ENCODE measurements around the gene CYTH1. TPM values are rescaled to one million over a fixed set of nuclear protein-coding genes. Genes with fewer than 3 reads are reported as not detected.

Gene CYTH1
- total RNA-seq, 1 experiment from 2014 or later, result 34.3 TPM

DNA sequence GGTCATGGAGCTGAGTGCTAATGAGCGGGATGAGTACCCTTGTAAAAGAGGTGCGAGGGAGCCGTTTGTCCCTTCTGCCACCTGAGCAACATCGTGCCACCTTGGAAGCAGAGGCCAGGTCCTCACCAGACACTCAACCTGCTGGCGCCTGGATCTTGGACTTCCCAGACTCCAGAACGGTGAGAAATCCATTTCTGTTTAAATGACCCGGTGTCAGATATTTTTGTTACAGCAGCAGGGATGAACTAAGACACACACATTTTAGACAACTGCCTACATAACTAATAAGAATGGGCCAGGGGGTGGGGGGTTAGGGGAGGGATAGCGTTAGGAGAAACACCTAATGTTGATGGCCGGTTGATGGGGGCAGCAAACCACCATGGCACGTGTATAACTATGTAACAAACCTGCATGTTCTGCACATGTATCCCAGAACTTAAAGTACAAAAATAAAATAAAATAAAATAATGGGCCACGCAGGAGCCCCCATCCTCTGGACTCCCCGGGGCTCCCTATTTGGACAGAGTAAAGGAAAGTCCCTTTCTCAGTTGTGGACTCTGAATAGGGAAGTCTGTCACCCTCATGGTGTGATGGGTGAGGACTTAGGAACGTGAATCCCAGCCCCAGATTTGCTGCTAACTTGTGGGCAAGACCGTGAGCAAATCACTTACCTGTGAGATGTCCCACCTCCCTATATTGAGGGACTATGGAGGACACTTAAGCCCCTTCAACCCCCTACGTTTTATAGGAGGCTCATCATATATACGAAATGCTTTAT lies 144.2 kb downstream of the CYTH1 start:
- ChIA-PET POLR2A (no interaction called here), CTCF (no interaction called here), RAD21 (ENCODE audit: low non-redundant PET in 1 of 2, low total read pairs in 2 of 2, uncharacterized antibody in 2 of 2, unreplicated experiment in 2 of 2) (no interaction called here)
- no peaks in the 10 kb centered on the region for H4K20me1 ChIP-seq (ENCODE audit: insufficient read depth)
- H3K27ac ChIP-seq (ENCODE audit: low read depth, low read length), result no peak overlapping the region
- H3K27me3 ChIP-seq (ENCODE audit: insufficient read depth, low read length), result no peaks in the 10 kb centered on the region
- H3K9ac ChIP-seq (ENCODE audit: low read length), result no peak overlapping the region
- ATAC-seq (no peak), DNase-seq (ENCODE audit: low read depth, low spot score) (no peak)
- no peak overlapping the region for H3K4me2 ChIP-seq (ENCODE audit: low read length)
- BruUV-seq (replicated peaks), result no TSS peak
- no peak overlapping the region for H2AFZ ChIP-seq (ENCODE audit: low read depth, low read length, poor library complexity, severe bottlenecking)
- intact Hi-C loops (cut with micrococcal nuclease), result no loop called here
- H3K4me1 ChIP-seq (ENCODE audit: control insufficient read depth in 1 of 2, insufficient read depth in 2 of 2, low read length in 2 of 2), result peaks cover 0 to 5% of the 10 kb centered on the region in 2 experiments; a peak in 2 of 4 replicates
- H3K79me2 ChIP-seq (ENCODE audit: insufficient read depth, low read length), result no peaks in the 10 kb centered on the region
- H3K4me3 ChIP-seq (replicated peaks in 1 of 2; ENCODE audit: low read depth in 1 of 2, low read length in 2 of 2), result no peak overlapping the region
- H3K9me2 ChIP-seq (ENCODE audit: insufficient read depth), result no peaks in the 10 kb centered on the region
- no peaks in the 10 kb centered on the region for H3K9me3 ChIP-seq (ENCODE audit: control insufficient read depth in 1 of 2, insufficient read depth in 1 of 2, low read depth in 1 of 2, low read length in 2 of 2)
- TF ChIP-seq, protein P1, sequence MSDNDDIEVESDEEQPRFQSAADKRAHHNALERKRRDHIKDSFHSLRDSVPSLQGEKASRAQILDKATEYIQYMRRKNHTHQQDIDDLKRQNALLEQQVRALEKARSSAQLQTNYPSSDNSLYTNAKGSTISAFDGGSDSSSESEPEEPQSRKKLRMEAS (IDR thresholded peaks at IDR 0.05), result no peak
- TF ChIP-seq CBX3 (IDR thresholded peaks at IDR 0.05; ENCODE audit: low read depth) (no peak), SP1 (IDR thresholded peaks at IDR 0.05; ENCODE audit: low read depth) (no peak), ZFX (IDR thresholded peaks at IDR 0.05) (no peak), ELF1 (IDR thresholded peaks at IDR 0.05; ENCODE audit: borderline replicate concordance, low read depth) (no peak), YY1 (IDR thresholded peaks at IDR 0.05; ENCODE audit: extremely low read depth, insufficient replicate concordance, low read depth, low read length) (no peak), JUND (IDR thresholded peaks at IDR 0.05) (no peak), EGR1 (IDR thresholded peaks at IDR 0.05; ENCODE audit: low read depth) (no peak), TCF7L2 (IDR thresholded peaks at IDR 0.05; ENCODE audit: borderline replicate concordance, extremely low read depth, insufficient read depth, insufficient read length) (no peak), EZH2 (IDR thresholded peaks at IDR 0.05) (no peak), FOSL1 (IDR thresholded peaks at IDR 0.05; ENCODE audit: low read depth) (no peak)
- TF ChIP-seq, protein P2, sequence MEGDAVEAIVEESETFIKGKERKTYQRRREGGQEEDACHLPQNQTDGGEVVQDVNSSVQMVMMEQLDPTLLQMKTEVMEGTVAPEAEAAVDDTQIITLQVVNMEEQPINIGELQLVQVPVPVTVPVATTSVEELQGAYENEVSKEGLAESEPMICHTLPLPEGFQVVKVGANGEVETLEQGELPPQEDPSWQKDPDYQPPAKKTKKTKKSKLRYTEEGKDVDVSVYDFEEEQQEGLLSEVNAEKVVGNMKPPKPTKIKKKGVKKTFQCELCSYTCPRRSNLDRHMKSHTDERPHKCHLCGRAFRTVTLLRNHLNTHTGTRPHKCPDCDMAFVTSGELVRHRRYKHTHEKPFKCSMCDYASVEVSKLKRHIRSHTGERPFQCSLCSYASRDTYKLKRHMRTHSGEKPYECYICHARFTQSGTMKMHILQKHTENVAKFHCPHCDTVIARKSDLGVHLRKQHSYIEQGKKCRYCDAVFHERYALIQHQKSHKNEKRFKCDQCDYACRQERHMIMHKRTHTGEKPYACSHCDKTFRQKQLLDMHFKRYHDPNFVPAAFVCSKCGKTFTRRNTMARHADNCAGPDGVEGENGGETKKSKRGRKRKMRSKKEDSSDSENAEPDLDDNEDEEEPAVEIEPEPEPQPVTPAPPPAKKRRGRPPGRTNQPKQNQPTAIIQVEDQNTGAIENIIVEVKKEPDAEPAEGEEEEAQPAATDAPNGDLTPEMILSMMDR (IDR thresholded peaks at IDR 0.05 in 2 of 3, conservative IDR thresholded peaks at IDR 0.05 in 1 of 3; ENCODE audit: borderline replicate concordance in 1 of 3, insufficient read depth in 1 of 3, low read depth in 2 of 3, low read length in 2 of 3), result no peak
- H3K36me3 ChIP-seq (ENCODE audit: control insufficient read depth in 1 of 2, insufficient read depth in 2 of 2, low read length in 2 of 2), result no peaks in the 10 kb centered on the region

Data from HCT116 (cell line).